Measurements from ENCODE around the gene MYEF2.

Gene MYEF2

DNA sequence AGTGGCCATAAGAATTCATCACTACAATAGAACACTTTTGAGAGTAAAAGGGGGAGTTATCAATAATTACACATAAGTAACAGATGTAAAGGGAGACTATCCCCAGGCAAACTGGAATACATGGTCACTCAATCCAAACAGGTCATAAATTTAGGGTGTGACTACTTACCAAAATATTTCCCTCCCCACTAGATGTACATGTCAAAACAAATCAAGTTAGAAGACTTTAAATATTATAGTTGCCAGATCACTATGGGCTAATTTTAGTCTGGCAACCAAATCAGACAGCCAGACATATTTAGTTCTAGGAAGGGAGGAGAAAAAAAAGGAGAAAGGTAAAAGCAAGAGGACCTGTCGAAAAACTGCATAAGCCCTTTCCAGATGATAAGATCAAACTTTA, 34.2 kb downstream of the MYEF2 start:
- no peak for DNase-seq

DNA sequence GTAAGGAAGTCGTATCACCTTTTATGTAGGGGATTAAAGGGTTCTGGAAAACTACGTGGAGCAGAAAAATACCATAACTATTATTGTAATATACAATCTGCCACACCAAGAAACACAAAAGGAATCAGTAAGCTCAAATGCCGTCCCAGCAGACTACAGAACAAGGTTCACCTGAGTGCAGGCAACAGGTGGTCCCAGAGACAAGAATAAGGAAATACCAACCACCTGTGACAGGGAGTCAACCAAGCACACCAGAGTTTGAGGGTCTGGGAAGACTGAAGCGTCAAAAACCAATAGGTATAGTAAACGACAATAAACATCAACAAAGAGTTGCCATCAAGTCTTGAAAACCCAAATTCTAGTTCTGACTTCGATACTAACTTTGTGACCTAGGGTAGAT, 45.2 kb downstream of the MYEF2 start:
- no peak for DNase-seq

DNA sequence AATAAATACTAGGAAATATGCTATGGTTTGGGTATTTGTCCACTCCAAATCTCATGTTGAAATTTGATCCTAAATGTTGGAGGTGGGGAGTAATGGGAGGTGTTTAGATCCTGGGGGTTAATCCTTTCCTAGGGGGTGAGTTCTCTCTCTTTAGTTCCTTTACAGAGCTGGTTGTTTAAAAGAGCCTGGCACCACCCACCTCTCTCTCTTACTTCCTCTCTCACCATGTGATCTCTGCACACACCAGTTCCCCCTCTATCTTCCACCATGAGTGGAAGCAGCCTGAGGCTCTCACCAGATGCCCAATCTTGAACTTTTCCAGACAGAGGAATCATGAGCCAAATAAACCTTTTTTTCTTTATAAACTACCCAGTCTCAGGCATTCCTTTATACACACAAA, 46.8 kb downstream of the MYEF2 start:
- no peak for DNase-seq

DNA sequence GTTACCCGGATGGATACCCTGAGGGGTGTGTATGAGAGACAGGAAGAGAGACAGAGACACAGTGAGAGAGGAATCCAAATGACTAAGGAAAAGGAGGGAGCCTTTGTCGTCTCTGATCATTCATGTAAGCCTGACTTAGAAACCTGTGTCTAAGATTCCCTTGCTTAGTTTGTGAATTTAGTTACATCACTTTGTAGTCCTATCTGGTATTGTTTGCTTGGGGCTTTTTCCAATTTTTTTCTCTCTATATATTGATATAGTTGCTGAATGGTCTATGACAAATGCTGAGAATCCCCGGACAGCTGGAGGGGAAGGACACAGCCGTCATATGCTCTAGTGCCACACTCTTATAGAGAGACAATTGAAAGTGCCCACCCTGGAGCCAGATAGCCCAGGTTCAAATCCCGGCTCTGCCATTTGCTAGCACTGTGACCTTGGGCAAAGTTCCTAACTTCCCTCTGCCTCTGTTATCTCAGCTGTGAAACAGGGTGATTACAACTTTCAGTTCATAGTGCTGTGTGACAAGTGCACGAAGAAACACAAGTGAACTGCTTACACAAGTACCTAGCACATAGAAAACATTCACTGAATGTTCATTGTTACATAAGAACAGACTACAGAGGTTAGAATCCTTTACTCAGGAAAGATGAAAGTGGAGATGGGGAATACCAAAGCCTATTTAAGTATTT, 51.3 kb downstream of the MYEF2 start:
- DNase-seq, result no peak

DNA sequence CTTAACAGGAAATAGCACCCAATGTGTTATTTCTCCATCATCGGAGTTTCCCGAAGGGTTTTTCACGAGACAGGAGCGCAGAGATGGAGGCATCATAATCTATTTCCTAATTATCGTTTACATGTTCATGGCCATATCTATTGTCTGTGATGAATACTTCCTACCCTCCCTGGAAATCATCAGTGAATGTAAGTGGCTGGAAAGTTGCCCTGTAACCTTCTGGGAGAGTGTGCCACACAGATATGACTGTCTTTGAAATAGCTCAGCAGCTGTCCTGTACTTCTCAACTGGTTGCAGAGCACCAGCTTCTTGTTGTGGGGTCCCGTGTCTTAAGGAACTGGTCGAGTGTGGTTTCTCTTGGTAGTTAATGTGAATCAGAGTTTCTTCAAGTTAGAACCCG, 56.2 kb downstream of the MYEF2 start:
- DNase-seq, result no peak

DNA sequence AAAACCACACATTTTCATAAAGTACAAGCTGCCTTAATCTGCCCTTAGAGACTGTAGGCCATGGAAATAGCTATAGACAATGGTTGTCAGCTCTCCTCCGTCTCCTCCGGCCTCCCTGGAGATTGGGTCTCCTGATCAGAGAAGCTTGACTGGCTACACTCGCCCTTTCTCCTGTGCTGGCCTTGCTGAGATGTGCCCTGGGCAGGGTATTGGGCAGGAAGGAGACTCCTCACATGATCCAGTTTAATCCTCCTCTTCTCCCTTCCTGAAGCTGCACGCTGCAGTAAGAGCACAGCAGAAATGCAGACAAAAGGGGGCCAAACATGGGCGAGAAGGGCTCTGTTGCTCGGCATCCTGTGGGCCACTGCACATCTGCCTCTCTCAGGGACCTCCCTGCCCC, 57.4 kb downstream of the MYEF2 start, which contains the start of gene SLC24A5:
TSS of gene SLC24A5 (plus strand) at position 246 of the 400 bp plus-strand sequence. CDS start at position 301, 55 bp downstream.
- DNase-seq, result no peak

DNA sequence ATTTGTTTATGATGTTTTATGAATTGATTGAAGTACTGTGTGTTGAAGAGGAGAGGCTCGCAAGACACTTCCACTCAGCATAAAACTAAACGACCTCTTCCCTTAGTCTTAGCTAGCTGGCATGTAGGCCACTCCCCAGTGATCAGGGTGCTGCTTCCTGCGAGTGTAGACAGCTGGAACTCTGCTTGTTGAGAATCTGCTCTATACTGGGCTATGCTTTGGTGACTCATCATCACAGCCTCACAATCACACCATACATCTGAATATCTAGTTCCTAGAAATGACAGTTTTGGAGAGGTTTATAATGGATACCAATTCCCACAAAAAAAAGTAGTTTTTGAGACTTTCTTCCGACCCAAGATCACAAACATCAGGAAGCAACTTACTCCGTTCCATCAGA, 58.8 kb downstream of the MYEF2 start:
- no peak for DNase-seq

DNA sequence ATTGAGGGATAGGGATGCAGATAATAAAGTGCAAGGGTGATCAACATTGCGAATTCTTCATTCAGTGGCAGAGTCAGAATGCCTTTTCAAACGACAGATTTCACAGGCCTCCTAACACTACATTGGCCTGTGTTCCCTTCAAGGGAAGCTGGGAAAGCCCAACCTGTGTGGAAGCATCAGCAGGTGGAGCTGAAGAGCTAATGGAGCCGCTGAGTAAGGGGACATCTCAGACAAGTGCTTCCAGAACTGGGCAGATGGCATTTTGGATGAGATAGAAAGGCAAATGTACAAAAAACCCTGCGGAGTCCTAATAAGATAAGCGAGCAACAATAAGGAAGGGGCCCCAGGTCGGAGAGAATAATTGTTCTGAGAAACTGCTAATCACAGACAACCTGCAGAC, 65.9 kb downstream of the MYEF2 start:
- DNase-seq, result peak; percentile 81 to 94

DNA sequence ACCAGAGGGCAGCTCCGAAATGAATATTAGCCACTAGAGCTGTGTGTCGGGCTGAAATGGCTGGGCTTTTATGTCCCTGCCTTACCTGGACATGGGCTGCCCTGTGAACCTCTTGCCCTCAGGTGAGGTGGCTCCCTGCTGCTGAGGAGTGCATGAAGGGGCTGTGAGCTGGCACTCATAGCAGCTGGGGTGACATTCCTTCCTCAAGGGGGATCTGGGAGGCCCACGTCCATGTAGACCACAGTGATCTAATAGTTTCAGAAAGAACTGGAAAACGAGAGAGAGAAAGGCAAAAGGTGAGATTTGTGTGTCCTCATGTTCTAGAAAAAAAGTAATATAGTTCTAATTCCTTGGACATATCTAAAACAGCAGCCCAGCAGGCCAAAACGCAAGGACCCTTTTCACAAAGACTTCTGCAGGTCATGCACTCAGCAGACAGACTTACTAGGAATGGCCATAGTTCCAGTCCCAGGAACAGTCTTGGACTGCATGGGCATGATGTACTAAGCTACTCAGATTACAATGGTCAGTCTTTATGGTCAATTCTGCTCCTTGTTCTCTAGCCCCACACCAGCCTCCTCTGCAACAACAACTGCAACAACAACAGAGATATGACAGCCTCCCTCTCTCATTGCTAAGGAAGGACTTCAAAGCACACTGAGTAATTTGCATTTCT, 68.1 kb downstream of the MYEF2 start:
- no peak for DNase-seq

DNA sequence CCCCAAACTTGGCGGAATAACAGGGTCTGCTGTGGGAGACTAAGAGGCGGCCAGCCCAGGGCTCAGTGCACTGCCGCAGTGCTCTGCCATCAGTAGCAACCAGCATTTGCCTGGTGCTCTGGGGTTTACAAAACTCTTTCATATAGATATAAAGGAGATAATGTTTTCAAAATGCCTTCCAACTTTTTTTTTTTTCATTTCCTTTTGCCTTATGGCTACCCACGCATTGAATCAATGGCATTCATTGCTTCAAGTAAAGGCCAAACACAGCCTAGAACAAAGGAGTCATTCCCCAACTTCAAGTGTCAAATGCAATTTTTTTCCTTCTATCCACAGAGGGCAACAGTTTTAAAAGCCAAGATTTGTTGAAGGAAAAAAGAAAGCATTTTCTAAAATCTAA, 68.9 kb downstream of the MYEF2 start:
- DNase-seq, result no peak

DNA sequence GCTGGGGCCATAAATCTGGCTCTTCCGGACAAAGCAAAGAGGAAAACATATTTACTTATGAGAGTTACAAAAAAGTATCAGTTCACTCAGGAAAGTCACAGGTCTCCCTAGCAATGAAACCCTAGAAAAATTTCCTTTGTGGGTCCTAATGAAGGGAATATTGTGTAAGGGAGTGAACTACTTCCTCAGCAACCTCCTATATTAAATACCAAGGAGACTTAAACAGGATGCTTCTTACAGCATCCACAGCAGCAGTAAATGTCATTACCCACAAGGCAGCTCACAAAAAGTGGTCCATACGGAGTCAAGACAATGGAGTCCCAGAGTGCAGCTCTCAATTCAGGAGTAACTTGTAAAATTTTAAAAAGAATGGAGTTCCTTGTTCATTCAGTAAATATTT, 72.2 kb downstream of the MYEF2 start:
- no peak for DNase-seq

DNA sequence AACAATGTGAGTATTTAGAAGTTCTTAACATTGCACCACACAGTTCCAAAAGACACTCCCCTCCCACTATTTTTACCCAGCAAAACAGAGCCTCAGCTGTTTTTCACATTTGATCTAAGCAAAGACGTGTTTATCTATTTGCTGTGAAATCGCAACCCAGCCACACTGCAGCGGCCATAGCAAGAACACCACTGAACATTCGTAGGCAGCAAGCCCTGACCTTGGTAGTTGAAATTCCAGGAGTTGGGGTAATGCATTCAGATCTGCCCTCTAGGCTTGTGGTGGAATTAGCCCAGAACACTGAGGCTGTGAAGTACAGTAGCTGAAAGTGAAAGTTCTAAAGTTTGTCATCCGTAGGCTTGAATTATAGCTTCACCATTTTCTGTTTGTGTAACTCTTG, 74.4 kb downstream of the MYEF2 start:
- DNase-seq, result no peak

DNA sequence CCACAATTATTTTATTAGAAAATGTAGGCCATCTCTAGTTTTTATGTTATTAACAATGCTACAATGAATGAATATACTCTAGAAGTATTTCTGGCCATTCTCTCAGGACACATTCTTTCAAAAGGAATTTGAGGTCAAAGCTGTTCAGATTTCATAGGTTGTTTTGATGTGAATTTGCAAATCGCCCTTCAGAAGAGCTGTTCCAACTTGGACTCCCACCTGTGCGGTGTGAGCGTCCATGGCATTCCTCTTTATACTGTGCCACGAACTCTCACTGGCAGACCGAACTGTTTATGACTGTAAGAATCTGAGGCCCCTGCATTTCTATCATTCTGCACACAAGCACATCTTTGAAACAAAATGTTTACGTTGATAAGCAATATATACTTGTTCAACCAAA, 75.9 kb downstream of the MYEF2 start:
- no peak for DNase-seq

DNA sequence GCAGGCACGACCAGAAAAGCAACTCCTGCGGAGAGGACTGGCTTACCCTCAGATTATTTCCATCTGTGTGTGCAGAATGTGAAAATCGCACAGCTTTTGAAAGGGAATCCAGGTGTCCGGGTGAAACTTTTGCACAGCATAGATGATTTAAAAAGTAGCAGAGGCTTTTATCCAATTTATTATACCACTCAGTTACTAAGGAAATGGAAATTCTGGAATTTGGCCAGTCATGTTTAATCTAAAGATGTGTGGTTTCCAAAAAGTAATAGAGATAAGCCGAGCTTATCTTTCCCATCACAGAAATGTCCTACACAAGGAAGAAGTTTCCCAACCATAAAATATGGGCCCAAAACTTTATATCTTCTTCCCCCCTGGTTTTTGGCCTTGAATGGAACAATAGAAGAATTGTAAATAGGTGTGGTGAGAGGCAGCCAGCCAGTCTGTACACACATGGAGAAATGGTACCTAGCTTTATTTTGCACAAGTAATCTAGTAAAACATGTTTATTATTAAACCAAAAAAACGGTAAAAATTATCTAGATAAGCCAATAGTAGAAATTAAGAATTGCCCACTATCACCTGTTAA, 76.6 kb downstream of the MYEF2 start:
- DNase-seq, result no peak

DNA sequence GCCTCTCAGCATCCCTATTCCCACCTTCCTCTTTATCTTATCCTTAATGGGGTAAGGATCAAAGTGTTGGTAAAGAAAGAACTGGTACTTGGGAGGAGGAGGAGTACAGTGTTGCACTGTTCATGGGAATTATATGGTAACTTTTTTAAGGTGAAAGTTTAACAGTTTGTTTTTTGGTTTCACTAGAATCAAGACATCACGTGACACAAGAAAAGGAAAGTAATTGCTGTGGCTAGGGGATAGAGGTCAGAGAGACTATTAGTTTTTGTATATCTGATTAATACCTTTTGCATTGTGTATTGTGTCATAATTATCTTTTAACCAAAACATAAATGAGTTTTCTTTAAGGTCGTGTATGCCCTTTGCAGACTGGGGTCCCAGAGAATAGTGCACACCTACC, 80.8 kb downstream of the MYEF2 start:
- DNase-seq, result no peak

DNA sequence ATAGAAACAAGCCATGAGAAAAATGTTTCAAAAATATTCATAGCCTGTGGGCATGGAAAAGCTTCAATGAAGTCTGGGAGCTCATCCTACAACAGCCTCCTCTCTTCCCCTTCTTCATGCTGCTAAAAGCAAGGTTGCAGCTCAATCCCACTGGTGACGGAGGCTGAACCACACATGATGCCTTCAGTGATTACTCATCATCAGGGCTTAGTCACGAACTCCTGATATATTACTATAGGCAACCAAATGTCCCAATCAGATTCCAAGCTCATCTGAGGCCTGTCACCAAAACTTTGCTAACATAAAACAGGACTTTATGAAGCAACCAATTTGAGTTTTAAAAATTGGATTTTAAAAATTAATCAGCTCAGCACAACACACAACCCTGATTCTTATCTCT, 81.3 kb downstream of the MYEF2 start:
- no peak for DNase-seq

DNA sequence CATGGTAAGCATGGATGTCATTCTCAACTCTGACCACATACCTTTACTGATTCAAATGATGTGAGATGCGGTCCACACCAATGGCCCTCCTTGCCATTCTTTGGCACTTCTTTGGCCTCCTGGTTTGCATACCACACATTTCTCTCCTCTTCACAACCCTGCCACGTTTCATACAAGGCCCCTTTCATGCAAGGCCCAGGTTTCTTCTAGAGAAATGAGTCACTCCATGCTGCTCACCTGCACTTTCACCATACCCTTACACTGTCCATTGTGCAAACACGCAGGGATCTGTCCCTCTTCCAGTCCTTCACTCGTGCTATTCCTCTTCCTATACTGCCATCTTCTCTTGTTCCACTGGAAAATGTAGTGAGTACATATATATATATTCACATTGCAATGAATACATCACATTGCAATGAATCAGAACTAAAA, 81.7 kb downstream of the MYEF2 start:
- no peak for DNase-seq

DNA sequence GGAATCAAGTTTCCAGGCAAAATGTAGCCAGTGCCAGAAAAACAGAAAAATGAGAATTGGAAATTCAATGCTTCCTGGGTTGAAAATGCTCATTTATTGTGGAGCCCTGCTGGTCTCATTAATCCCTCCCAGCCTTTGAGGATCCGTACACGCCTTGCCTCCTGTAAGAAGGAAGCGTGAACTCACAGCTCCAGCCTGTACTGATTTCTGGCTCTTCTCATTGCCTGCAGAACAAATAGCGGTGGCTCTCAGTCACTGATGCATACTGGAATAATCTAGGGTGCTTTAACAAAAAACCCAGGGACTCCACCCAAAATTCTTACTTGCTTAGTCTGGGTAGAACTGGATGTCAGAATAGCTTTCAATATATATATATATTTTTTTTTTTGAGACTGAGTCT, 86.6 kb downstream of the MYEF2 start:
- peak; percentile 57 to 84 for DNase-seq

DNA sequence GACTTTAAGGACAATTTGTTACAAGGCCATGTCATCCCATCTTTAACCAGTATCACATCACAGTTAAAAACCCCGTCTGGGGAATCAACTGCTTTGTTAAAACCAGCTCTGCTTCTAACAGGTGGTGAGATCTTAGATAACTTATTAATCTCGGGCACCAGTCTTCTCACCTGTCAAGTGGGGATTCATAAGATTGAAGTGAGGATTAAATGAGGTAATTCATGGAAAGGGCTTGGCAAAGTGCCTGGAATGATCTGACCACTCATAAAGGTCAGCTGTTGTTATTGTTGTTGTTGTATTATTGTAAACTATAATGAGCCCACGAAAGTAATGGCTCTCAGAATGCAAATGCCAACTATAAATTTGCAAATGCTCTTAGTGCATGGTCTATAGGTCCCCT, 87.4 kb downstream of the MYEF2 start:
- peak; percentile 90 to 96 for DNase-seq

DNA sequence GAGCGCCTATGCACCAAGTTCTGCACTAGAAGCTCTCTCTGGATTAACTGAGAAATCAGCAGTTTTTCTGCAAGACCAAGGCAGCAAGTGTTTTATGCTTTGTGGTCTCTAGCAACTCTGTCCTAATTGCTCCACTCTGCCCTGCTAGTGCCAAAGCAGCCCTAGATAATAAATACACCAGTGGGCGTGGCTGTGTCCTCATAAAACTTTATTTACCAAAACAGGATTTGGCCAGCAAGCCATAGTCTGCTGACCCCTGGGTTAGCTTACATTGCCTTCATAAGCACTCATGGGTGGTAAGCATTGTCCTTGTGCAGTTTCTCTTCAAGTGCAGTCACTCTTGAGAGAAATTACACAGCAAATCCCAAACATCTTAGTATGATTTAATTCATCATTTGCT, 88.0 kb downstream of the MYEF2 start:
- peak in 1 of 2 experiments; percentile 48 for DNase-seq

DNA sequence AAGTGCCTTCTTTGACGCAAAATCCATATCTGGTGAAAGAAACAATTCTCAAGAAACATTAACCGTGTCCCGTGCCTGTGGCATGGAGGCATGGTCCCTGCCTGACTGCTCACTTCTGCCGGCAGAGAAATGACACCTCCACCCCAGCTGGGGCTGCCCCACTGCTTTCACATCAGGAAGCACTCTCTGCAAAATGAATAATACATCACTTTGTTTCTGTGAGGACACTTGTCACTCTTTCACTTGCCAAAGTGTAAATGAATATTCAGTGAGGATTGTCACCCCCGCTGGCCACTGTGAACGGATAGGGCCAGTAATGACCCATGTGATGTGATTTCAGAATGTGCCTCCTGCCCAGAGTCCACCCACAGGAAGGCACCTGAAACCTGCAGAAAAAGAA, 88.4 kb downstream of the MYEF2 start:
- peak in 1 of 2 experiments; percentile 15 for DNase-seq

DNA sequence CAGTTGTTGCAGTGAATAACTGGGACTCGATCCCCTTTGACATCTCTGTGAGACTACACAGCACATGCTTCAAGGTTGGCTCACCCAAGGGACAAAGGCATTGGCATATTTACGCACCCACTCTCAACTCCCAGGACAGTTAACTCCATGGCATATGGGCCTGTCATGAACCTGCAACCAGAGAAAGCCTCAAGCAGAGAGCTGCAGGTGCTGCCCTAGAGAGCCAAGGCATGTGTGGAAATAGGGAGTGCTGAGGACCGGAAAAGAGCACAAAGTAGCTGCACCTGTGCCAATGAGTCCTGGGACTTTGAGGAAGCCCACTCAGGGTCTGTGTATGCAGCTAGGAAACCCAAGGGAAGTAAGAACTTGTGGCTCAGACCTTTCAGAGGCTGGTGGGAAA, 90.3 kb downstream of the MYEF2 start:
- no peak for DNase-seq

DNA sequence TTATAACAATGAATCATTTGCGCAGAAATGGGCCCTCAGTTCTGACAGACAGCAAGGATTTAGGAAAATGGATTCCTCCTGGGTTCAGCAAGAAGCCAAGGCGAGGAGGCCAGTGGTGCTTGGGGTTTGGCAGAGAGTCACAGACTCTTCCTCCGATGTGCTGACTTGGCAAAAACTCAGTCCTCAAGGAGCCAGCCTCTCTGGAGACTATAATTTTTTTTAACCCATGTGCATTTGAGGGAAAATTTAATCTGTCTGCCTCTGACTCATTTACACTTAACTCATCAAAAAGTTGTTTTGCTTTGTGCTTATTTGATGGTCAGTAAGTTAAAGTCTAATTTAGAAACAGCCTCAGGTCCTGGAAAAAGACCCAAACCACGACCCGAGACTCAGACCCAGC, 91.5 kb downstream of the MYEF2 start:
- DNase-seq, result no peak

DNA sequence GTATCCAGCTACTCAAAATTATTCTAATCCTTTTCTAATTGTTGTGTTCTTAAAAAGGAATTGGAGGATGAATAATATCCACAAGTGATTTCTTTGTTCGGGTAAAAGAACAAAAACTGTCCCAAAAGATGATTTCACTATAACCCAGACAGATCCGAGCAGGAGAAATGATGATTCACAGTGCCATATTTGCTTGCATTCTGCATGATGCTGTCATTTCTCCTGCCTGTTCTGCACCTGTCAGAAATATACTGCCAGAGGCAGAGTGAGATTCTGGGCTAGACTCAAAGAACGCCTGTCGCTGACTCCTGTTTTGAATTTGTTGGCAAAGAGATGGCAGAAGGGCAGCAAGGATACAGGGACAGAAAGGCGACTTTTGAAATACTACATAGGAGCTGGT, 92.0 kb downstream of the MYEF2 start:
- DNase-seq, result peak in 1 of 2 experiments; percentile 14

DNA sequence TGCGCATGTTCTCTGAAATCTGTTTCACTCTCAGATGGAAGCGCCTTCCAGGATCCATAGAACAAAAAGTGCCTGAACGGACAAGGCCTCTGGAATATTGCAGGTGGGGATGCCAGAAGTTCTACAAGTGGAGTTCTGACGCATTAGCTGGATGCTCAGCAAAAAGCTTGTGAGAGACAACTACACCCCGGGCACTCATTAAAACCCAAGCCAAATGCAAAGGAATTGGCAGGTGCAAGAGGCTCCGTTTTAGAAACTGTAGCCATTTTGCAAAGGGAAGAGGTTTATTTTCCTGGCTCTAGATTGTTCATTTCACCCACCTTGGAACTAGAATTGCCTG, 92.5 kb downstream of the MYEF2 start:
- DNase-seq, result no peak

Data from NCI-H524 (cell line).